Mammary epithelial cell (primary cell): ENCODE results near the gene YIF1B.

Source experiments
- EZH2 ChIP-seq: IDR thresholded peaks from 2 replicates; pipeline ENCODE4 v1.6.1; 2012; ENCODE audit warnings: low read length, inconsistent platforms, borderline replicate concordance
- TF ChIP-seq, protein P1 (sequence below), 2 donors: IDR thresholded peaks in 1 of 2; conservative IDR thresholded peaks in 1 of 2; 2 replicates each; pipeline ENCODE4 v1.5.1; 2011 to 2012; ENCODE audit warnings: inconsistent platforms in 2 of 2, low read length in 2 of 2, mild to moderate bottlenecking in 2 of 2, control low read depth in 1 of 2, low read depth in 1 of 2; ENCODE audit not compliant: insufficient read depth in 1 of 2; ENCODE audit errors: extremely low read depth in 1 of 2

- TF ChIP-seq, protein P1, sequence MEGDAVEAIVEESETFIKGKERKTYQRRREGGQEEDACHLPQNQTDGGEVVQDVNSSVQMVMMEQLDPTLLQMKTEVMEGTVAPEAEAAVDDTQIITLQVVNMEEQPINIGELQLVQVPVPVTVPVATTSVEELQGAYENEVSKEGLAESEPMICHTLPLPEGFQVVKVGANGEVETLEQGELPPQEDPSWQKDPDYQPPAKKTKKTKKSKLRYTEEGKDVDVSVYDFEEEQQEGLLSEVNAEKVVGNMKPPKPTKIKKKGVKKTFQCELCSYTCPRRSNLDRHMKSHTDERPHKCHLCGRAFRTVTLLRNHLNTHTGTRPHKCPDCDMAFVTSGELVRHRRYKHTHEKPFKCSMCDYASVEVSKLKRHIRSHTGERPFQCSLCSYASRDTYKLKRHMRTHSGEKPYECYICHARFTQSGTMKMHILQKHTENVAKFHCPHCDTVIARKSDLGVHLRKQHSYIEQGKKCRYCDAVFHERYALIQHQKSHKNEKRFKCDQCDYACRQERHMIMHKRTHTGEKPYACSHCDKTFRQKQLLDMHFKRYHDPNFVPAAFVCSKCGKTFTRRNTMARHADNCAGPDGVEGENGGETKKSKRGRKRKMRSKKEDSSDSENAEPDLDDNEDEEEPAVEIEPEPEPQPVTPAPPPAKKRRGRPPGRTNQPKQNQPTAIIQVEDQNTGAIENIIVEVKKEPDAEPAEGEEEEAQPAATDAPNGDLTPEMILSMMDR (conservative IDR thresholded peaks at IDR 0.05 in 1 of 2, IDR thresholded peaks at IDR 0.05 in 1 of 2; ENCODE audit: extremely low read depth in 1 of 2, insufficient read depth in 1 of 2, low read depth in 1 of 2, low read length in 2 of 2): no peak
- TF ChIP-seq EZH2: no peak
Measured at GRCh38 chr19:38262585-38263268, 53.0 kb downstream of the YIF1B start.
